SK-N-SH (cell line): ENCODE data around the gene SH3BP1. TPM values are rescaled to one million over a fixed set of nuclear protein-coding genes. Genes with fewer than 3 reads are reported as not detected.
A peak's percentile ranks its signal among the peaks of the same experiment; 100 is the strongest.

Experiments used
- CTCF ChIA-PET: fragments of 300-600, 350-600 bp; formaldehyde crosslinking; extraction: SDS; loops from one replicate; lab custom pipeline; 2021; lab: Yijun Ruan, JAX
- POLR2A ChIA-PET: fragments of 350-600 bp; sonication (Branson Sonifier 250); formaldehyde crosslinking; extraction: SDS; loops from one replicate; lab custom pipeline; 2020; ENCODE audit warnings: antibody characterized with exemption, inconsistent platforms; lab: Yijun Ruan, JAX
- DNase-seq: peaks from one replicate; pipeline ENCODE4 v3.0.0; 2012
- H2AFZ ChIP-seq: fragments of 200-600 bp; sonication (generic); 2 replicates; pipeline ENCODE4 v1.8.1; 2016; ENCODE audit warnings: antibody characterized with exemption, mild to moderate bottlenecking, low read depth
- H3F3A ChIP-seq: fragments of 200-600 bp; sonication (generic); replicated peaks from 2 replicates; pipeline ENCODE3; 2016; ENCODE audit warnings: antibody characterized with exemption, mild to moderate bottlenecking; ENCODE audit not compliant: insufficient read depth
- H3K27ac ChIP-seq, 2 experiments: fragments of 200-500 bp in 1 of 2; fragments of 200-600 bp in 1 of 2; sonication (Bioruptor generic) in 1 of 2; sonication (generic), shearing (Covaris generic) in 1 of 2; 2 replicates each; pipeline versions ENCODE4 v1.5.1 to v1.6.1; 2014 to 2016; ENCODE audit warnings: low read depth in 2 of 2, inconsistent platforms in 1 of 2, low read length in 1 of 2, mild to moderate bottlenecking in 1 of 2, mixed read lengths in 1 of 2
- H3K27me3 ChIP-seq: fragments of 200-600 bp; sonication (generic), shearing (Covaris generic); 2 replicates; pipeline ENCODE4 v1.6.1; 2016; ENCODE audit warnings: mixed run types; ENCODE audit not compliant: insufficient read depth
- H3K36me3 ChIP-seq, 2 experiments: fragments of 200-500 bp in 1 of 2; fragments of 200-600 bp in 1 of 2; sonication (Bioruptor generic) in 1 of 2; sonication (generic) in 1 of 2; replicated peaks in 1 of 2; 2 replicates each; pipeline versions ENCODE3 to v1.5.1; 2014 to 2016; ENCODE audit warnings: low read length in 1 of 2, mild to moderate bottlenecking in 1 of 2; ENCODE audit not compliant: insufficient read depth in 2 of 2, control insufficient read depth in 1 of 2
- H3K4me1 ChIP-seq, 2 experiments: fragments of 200-500 bp in 1 of 2; fragments of 200-600 bp in 1 of 2; sonication (Bioruptor generic) in 1 of 2; sonication (generic), shearing (Covaris generic) in 1 of 2; 2 replicates each; pipeline versions ENCODE4 v1.5.1 to v1.6.1; 2014 to 2016; ENCODE audit warnings: low read depth in 1 of 2, low read length in 1 of 2, mixed run types in 1 of 2; ENCODE audit not compliant: insufficient read depth in 2 of 2, control insufficient read depth in 1 of 2
- H3K4me2 ChIP-seq: fragments of 200-600 bp; sonication (generic), shearing (Covaris generic); 2 replicates; pipeline ENCODE4 v1.6.1; 2017; ENCODE audit warnings: mixed run types
- H3K4me3 ChIP-seq, 2 experiments: fragments of 200-500 bp in 1 of 2; fragments of 200-600 bp in 1 of 2; sonication (Bioruptor generic) in 1 of 2; sonication (generic), shearing (Covaris generic) in 1 of 2; 2 replicates each; pipeline versions ENCODE4 v1.5.1 to v1.8.1; 2014 to 2016; ENCODE audit warnings: low read depth in 2 of 2, inconsistent platforms in 1 of 2, low read length in 1 of 2, mild to moderate bottlenecking in 1 of 2, mixed read lengths in 1 of 2, moderate library complexity in 1 of 2
- H3K79me2 ChIP-seq: fragments of 200-600 bp; sonication (generic); 2 replicates; pipeline ENCODE4 v1.8.1; 2017; ENCODE audit warnings: mild to moderate bottlenecking; ENCODE audit not compliant: insufficient read depth
- H3K9ac ChIP-seq: fragments of 200-600 bp; sonication (generic); 2 replicates; pipeline ENCODE4 v1.6.1; 2017; ENCODE audit warnings: mixed run types
- H3K9me2 ChIP-seq: fragments of 200-600 bp; sonication (generic); 2 replicates; pipeline ENCODE4 v1.6.1; 2017; ENCODE audit warnings: mixed run types
- H3K9me3 ChIP-seq: fragments of 200-600 bp; sonication (generic); 2 replicates; pipeline ENCODE4 v1.6.1; 2017; ENCODE audit warnings: mixed run types, mild to moderate bottlenecking, moderate library complexity
- H4K20me1 ChIP-seq: fragments of 200-600 bp; sonication (generic); 2 replicates; pipeline ENCODE4 v1.6.1; 2017; ENCODE audit warnings: mild to moderate bottlenecking, mixed run types; ENCODE audit not compliant: insufficient read depth
- EP300 ChIP-seq, 2 experiments: IDR thresholded peaks; 2 replicates each; pipeline versions ENCODE4 v1.4.0 to v1.6.1; 2012; ENCODE audit warnings: borderline replicate concordance in 1 of 2, low read depth in 1 of 2, low read length in 1 of 2
- FOSL2 ChIP-seq: IDR thresholded peaks from 2 replicates; pipeline ENCODE4 v1.4.0; 2012; ENCODE audit warnings: low read depth, mild to moderate bottlenecking, moderate library complexity, borderline replicate concordance
- GABPA ChIP-seq: IDR thresholded peaks from 2 replicates; pipeline ENCODE4 v1.4.0; 2012; ENCODE audit warnings: low read depth, mild to moderate bottlenecking
- GATA2 ChIP-seq: sonication (generic); formaldehyde crosslinking; IDR thresholded peaks from 2 replicates; pipeline ENCODE4 v1.5.0; 2020; ENCODE audit warnings: mild to moderate bottlenecking, missing genetic modification reagents
- JUND ChIP-seq: IDR thresholded peaks from 2 replicates; pipeline ENCODE4 v1.4.0; 2012
- MEF2A ChIP-seq: IDR thresholded peaks from 2 replicates; pipeline ENCODE4 v1.4.0; 2012; ENCODE audit warnings: low read depth, borderline replicate concordance
- MXI1 ChIP-seq: IDR thresholded peaks from 2 replicates; pipeline ENCODE4 v1.6.1; 2012; ENCODE audit warnings: mild to moderate bottlenecking, low read depth, low read length, improper control_type of control experiment
- RAD21 ChIP-seq: IDR thresholded peaks from 2 replicates; pipeline ENCODE4 v1.6.1; 2012; ENCODE audit warnings: mild to moderate bottlenecking, low read length
- REST ChIP-seq: IDR thresholded peaks from 2 replicates; pipeline ENCODE4 v1.6.1; 2012; ENCODE audit warnings: mild to moderate bottlenecking, low read depth, low read length, moderate library complexity
- SIN3A ChIP-seq: IDR thresholded peaks from 2 replicates; pipeline ENCODE4 v1.6.1; 2012; ENCODE audit warnings: low read depth, mild to moderate bottlenecking, low read length, moderate library complexity, borderline replicate concordance
- SMC3 ChIP-seq: IDR thresholded peaks from 2 replicates; pipeline ENCODE4 v1.6.1; 2012; ENCODE audit warnings: low read depth, low read length, improper control_type of control experiment
- TEAD4 ChIP-seq: IDR thresholded peaks from 2 replicates; pipeline ENCODE4 v1.4.0; 2012; ENCODE audit warnings: mild to moderate bottlenecking, borderline replicate concordance; ENCODE audit not compliant: insufficient read depth
- WGBS: methylation state at CpG from one replicate; pipeline ENCODE4 v1.1.6; 2017; ENCODE audit warnings: low lambda C conversion rate; 5-methylcytosine and 5-hydroxymethylcytosine counted together
- polyA plus RNA-seq, 3 experiments: library from polyadenylated mRNA; depleted of rRNA; stranded (reverse); fragments of >200 nt; gene quantifications; 2 replicates each; pipeline ENCODE4 v1.2.3, GENCODE V29; 2012
- TF ChIP-seq, protein P1 (sequence below): IDR thresholded peaks from 2 replicates; pipeline ENCODE4 v1.4.0; 2012; ENCODE audit warnings: low read depth
- TF ChIP-seq, protein P2 (sequence below): fragments of 200-600 bp; sonication (generic); IDR thresholded peaks from 2 replicates; pipeline ENCODE4 v1.6.1; 2017; ENCODE audit warnings: antibody characterized with exemption, mild to moderate bottlenecking, moderate library complexity

Gene SH3BP1
- polyA plus RNA-seq, 1 of the 3 experiments (the other 2 are of a cell fraction): 8.9 TPM

DNA sequence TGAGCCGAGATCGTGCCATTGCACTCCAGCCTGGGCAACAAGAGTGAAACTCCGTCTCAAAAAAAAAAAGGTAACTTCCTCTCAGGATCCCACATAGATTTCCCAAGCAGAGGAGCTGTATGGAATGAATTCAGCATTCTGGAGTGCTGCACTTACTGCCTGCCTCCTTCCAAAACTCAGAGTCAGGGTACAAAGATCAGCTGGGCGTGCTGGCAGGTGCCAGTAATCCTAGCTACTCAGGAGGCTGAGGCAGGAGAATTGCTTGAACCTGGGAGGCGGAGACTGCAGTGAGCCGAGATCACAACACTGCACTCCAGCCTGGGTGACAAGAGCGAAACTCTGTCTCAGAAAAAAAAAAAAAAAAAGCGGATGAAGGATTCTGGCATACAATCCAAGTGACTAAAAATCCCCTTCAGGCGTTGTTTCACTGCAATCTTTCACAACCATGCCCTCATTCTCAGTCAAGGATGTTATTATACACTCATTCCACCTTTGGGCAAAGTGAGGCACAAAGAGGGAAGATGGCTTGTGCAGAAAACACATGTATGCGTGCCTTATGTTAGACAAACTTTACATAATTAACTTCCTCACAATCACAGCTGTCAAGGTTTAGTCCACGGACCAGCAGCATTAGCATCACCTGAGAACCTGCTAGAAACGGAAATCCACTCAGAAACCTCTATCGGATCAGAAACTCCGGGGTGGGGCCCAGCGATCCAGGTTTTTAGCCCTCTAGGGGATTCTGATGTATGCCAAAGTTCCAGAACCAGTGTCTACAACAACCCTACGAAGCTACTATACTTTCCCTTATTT is 45.5 kb downstream of the SH3BP1 start:
- H2AFZ ChIP-seq: no peak overlapping the region; the same call in 1 of the 2 replicates
- no peaks in the 10 kb centered on the region for H3K27me3 ChIP-seq
- H3K4me2 ChIP-seq: no peak overlapping the region
- H3K27ac ChIP-seq: no peak overlapping the region
- peaks cover 15% of the 10 kb centered on the region for H4K20me1 ChIP-seq
- peaks cover 5 to 18% of the 10 kb centered on the region in 2 experiments for H3K36me3 ChIP-seq
- H3K4me1 ChIP-seq: peaks cover 5 to 11% of the 10 kb centered on the region in 2 experiments; a peak in 2 of 4 replicates
- TF ChIP-seq JUND (no peak), TEAD4 (no peak), RAD21 (no peak), SMC3 (no peak)
- TF ChIP-seq, protein P1, sequence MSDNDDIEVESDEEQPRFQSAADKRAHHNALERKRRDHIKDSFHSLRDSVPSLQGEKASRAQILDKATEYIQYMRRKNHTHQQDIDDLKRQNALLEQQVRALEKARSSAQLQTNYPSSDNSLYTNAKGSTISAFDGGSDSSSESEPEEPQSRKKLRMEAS: no peak
- ChIA-PET POLR2A (interaction anchor here (2.0 kb wide), 1 partner anchor 76 kb away, joined by 13 read pairs; the partner anchor contains the start of gene GGA1), CTCF (interaction anchor here (0.7 to 44.3 kb wide), 4 partner anchors 11 to 51 kb away, joined by 3 to 898 read pairs (median 94); partner anchors contain the start of genes PDXP, SH3BP1 and TRIOBP)
- no peaks in the 10 kb centered on the region for H3K9me2 ChIP-seq
- no peak overlapping the region for H3K9ac ChIP-seq
- H3F3A ChIP-seq: peaks cover 25% of the 10 kb centered on the region
- peaks cover 20% of the 10 kb centered on the region for H3K79me2 ChIP-seq
- H3K9me3 ChIP-seq: no peaks in the 10 kb centered on the region
- no peak for DNase-seq
- WGBS: 85% methylated on average over 11 of the region's 16 CpGs
- H3K4me3 ChIP-seq: no peak overlapping the region

DNA sequence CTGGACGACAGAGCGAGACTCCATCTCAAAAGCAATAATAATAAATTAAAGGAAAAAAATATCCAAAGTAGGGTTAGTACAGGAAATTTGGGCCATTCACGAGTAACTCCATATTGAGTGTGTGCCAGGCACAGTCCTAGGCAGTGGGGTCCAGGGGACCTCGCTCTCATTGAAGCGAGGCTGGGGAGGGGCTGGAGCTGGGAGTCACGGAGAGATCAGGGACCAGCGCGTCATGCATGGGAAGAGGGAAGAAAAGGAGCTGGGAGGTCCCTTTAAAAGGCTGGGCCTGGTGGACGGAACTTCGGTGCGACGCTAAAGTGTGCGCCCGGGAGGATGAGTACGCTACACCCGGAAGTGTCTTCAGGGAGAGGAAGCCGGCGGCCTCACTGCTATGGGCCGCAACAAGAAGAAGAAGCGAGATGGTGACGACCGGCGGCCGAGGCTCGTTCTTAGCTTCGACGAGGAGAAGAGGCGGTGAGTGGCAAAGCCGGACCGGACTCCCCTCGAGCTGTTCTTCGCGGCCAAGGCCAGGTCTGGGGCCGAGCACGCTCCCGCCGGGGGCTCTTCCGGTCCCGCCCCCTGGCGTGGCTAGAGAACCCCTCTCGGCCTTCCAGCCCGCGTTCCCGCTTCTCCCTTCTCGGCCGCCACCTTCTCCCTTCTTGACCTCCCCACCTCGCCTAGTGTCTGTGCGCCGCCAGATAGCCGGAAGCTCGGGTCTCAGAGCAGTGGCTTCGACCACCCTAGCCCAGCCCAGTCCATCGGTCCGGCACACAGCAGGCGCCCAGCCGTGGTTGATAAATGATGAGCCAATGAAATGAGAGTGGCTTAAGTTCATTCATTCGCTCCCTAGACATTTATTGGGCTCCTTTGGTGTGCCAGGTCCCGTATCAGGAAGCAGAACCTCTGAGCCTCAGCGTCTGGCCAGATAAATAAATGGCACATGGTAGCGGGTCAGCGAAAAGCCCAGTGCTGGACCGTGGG is 46.8 kb downstream of the SH3BP1 start, which contains the start of gene NOL12:
Gene NOL12 (plus strand): TSS at position 342 of the 981 bp plus-strand sequence. CDS start 50 bp downstream, at position 392.
- WGBS: 10% methylated on average over 30 of the region's 62 CpGs
- POLR2A ChIA-PET: interaction anchor here (0.6 to 2.0 kb wide), 13 partner anchors 9 to 121 kb away, joined by 3 to 14 read pairs (median 4); partner anchors contain the start of genes GCAT, GGA1, LGALS1 and PDXP
- Histone ChIP-seq H2AFZ (peak within 1 kb of the TSS; percentile 82), H3K27me3 (no peaks in the 10 kb centered on the region), H3K27ac (peak within 1 kb of the TSS; percentile 84 to 90), H3K36me3 (peaks cover 5 to 22% of the 10 kb centered on the region in 2 experiments), H3F3A (peaks cover 12% of the 10 kb centered on the region), H3K4me1 (peaks cover 2 to 9% of the 10 kb centered on the region in 2 experiments; a peak in 2 of 4 replicates), H3K9me2 (no peaks in the 10 kb centered on the region), H3K79me2 (peaks cover 20% of the 10 kb centered on the region), H3K9ac (peak within 1 kb of the TSS; percentile 79), H3K4me3 (peak within 1 kb of the TSS; percentile 79 to 91), H4K20me1 (peaks cover 2% of the 10 kb centered on the region), H3K4me2 (peak within 1 kb of the TSS; percentile 85), H3K9me3 (no peaks in the 10 kb centered on the region)
- peak; percentile 91 for DNase-seq
- CTCF ChIA-PET: interaction anchor here (0.8 to 44.3 kb wide), 8 partner anchors 9 to 177 kb away, joined by 3 to 898 read pairs (median 4); partner anchors contain the start of genes PDXP, SH3BP1 and TRIOBP
- TF ChIP-seq, protein P1: peak; percentile 96
- TF ChIP-seq SMC3: no peak
- TF ChIP-seq REST: no peak
- no peak for TF ChIP-seq FOSL2
- no peak for TF ChIP-seq RAD21
- TF ChIP-seq, protein P2, sequence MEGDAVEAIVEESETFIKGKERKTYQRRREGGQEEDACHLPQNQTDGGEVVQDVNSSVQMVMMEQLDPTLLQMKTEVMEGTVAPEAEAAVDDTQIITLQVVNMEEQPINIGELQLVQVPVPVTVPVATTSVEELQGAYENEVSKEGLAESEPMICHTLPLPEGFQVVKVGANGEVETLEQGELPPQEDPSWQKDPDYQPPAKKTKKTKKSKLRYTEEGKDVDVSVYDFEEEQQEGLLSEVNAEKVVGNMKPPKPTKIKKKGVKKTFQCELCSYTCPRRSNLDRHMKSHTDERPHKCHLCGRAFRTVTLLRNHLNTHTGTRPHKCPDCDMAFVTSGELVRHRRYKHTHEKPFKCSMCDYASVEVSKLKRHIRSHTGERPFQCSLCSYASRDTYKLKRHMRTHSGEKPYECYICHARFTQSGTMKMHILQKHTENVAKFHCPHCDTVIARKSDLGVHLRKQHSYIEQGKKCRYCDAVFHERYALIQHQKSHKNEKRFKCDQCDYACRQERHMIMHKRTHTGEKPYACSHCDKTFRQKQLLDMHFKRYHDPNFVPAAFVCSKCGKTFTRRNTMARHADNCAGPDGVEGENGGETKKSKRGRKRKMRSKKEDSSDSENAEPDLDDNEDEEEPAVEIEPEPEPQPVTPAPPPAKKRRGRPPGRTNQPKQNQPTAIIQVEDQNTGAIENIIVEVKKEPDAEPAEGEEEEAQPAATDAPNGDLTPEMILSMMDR: no peak
- TF ChIP-seq SIN3A: 0 out of 2 replicates have a peak, but pooled peaks have one; percentile 45
- peak; percentile 96 for TF ChIP-seq GABPA
- TF ChIP-seq GATA2: no peak
- TF ChIP-seq MEF2A: no peak
- no peak for TF ChIP-seq EP300 (IDR thresholded peaks at IDR 0.05; ENCODE audit: borderline replicate concordance in 1 of 2, low read depth in 1 of 2, low read length in 1 of 2)
- TF ChIP-seq MXI1: peak; percentile 48; the same call in 1 of the 2 replicates
